ENCODE measurements around the gene ODF4. TPM values are rescaled to one million over a fixed set of nuclear protein-coding genes. Genes with fewer than 3 reads are reported as not detected.
"Not testable (repeated sequence)": the region's sequence is repeated elsewhere in the genome, so short reads cannot be mapped to it uniquely, and the experiment has no call there.

ODF4 gene
- total RNA-seq, 1 donor from 2014 or later = not detected

- no peaks in the 10 kb centered on the region for H3K27me3 ChIP-seq (ENCODE audit: control insufficient read depth, insufficient read depth, low read length)
- no peak for DNase-seq (ENCODE audit: low read depth)
- H3K36me3 ChIP-seq (ENCODE audit: control insufficient read depth, insufficient read depth, low read length) = no peaks in the 10 kb centered on the region
- H3K4me3 ChIP-seq (ENCODE audit: low read depth, low read length) = no peak overlapping the region
- TF ChIP-seq CTCF (IDR thresholded peaks at IDR 0.05; ENCODE audit: insufficient read depth, low read length, poor library complexity, severe bottlenecking) = no peak
Observed at GRCh38 chr17:8391711-8392110, 52.1 kb downstream of the ODF4 start.

GRCh38 chr17:8392274-8392673 lies 52.6 kb downstream of the ODF4 start:
- Histone ChIP-seq H3K4me3 (ENCODE audit: low read depth, low read length) (no peak overlapping the region), H3K36me3 (ENCODE audit: control insufficient read depth, insufficient read depth, low read length) (no peaks in the 10 kb centered on the region), H3K27me3 (ENCODE audit: control insufficient read depth, insufficient read depth, low read length) (no peaks in the 10 kb centered on the region)
- no peak for TF ChIP-seq CTCF (IDR thresholded peaks at IDR 0.05; ENCODE audit: insufficient read depth, low read length, poor library complexity, severe bottlenecking)
- no peak for DNase-seq (ENCODE audit: low read depth)

- no peak for TF ChIP-seq CTCF (IDR thresholded peaks at IDR 0.05; ENCODE audit: insufficient read depth, low read length, poor library complexity, severe bottlenecking)
- DNase-seq (ENCODE audit: low read depth) = no peak
- peaks cover 4% of the 10 kb centered on the region for H3K27me3 ChIP-seq (ENCODE audit: control insufficient read depth, insufficient read depth, low read length)
- no peak overlapping the region for H3K4me3 ChIP-seq (ENCODE audit: low read depth, low read length)
- H3K36me3 ChIP-seq (ENCODE audit: control insufficient read depth, insufficient read depth, low read length) = no peaks in the 10 kb centered on the region
Observed at GRCh38 chr17:8392674-8393469, 53.2 kb downstream of the ODF4 start.

- TF ChIP-seq CTCF (IDR thresholded peaks at IDR 0.05; ENCODE audit: insufficient read depth, low read length, poor library complexity, severe bottlenecking) = no peak
- no peak for DNase-seq (ENCODE audit: low read depth)
- Histone ChIP-seq H3K4me3 (ENCODE audit: low read depth, low read length) (no peak overlapping the region), H3K36me3 (ENCODE audit: control insufficient read depth, insufficient read depth, low read length) (no peaks in the 10 kb centered on the region), H3K27me3 (ENCODE audit: control insufficient read depth, insufficient read depth, low read length) (peaks cover 6% of the 10 kb centered on the region)
Observed at GRCh38 chr17:8393470-8394231, 54.0 kb downstream of the ODF4 start.

- not testable (repeated sequence) for H3K4me3 ChIP-seq (ENCODE audit: low read depth, low read length); H3K36me3 ChIP-seq (ENCODE audit: control insufficient read depth, insufficient read depth, low read length); DNase-seq (ENCODE audit: low read depth); H3K27me3 ChIP-seq (ENCODE audit: control insufficient read depth, insufficient read depth, low read length)
Observed at GRCh38 chr17:8394497-8394896, 54.9 kb downstream of the ODF4 start.

Other genes starting within 250 kb of the ODF4 start
- 0.75 and 2.5 TPM in 2 replicates for gene ALOXE3, start 221.3 kb upstream of the ODF4 start, total RNA-seq
- gene HES7, start 215.7 kb upstream of the ODF4 start, total RNA-seq = 1.8 TPM in 1 of 2 replicates, not detected in the other
- gene PER1, start 187.4 kb upstream of the ODF4 start, total RNA-seq = 11.0 and 19.4 TPM in 2 replicates
- gene VAMP2, start 176.9 kb upstream of the ODF4 start, total RNA-seq = 7.0 and 8.0 TPM in 2 replicates
- gene TMEM107, start 163.5 kb upstream of the ODF4 start, total RNA-seq = 10.0 and 14.7 TPM in 2 replicates
- 13.3 and 16.1 TPM in 2 replicates for gene BORCS6, start 149.7 kb upstream of the ODF4 start, total RNA-seq
- gene AURKB, start 129.3 kb upstream of the ODF4 start, total RNA-seq = 11.6 and 21.6 TPM in 2 replicates
- 7.8 and 14.1 TPM in 2 replicates for gene CTC1, start 91.8 kb upstream of the ODF4 start, total RNA-seq
- gene PFAS, start 90.6 kb upstream of the ODF4 start, total RNA-seq = 33.5 and 34.3 TPM in 2 replicates
- gene RANGRF, start 51.2 kb upstream of the ODF4 start, total RNA-seq = 27.2 and 30.0 TPM in 2 replicates
- gene SLC25A35, start 44.4 kb upstream of the ODF4 start, total RNA-seq = 0.84 and 1.5 TPM in 2 replicates
- 0.08 and 0.21 TPM in 2 replicates for gene ARHGEF15, start 29.6 kb upstream of the ODF4 start, total RNA-seq
- 6,130 and 6,972 TPM in 2 replicates for gene RPL26, start 43.4 kb downstream of the ODF4 start, total RNA-seq
- gene RNF222, start 58.0 kb downstream of the ODF4 start, total RNA-seq = 0.14 TPM in 1 of 2 replicates, not detected in the other
- 39.8 and 43.5 TPM in 2 replicates for gene NDEL1, start 96.0 kb downstream of the ODF4 start, total RNA-seq